ENCODE data around the gene POU2F2.
A peak's percentile ranks its signal among the peaks of the same experiment; 100 is the strongest.

POU2F2 gene

GRCh38 chr19:42134535-42135070 lies 2.4 kb upstream of the POU2F2 start:
- Histone ChIP-seq H3K4me3 (no peak overlapping the region), H3K27ac (no peak overlapping the region)
- DNase-seq (ENCODE audit: low spot score), result no peak
- TF ChIP-seq CTCF (IDR thresholded peaks at IDR 0.05), result no peak

GRCh38 chr19:42132851-42133528 lies 744 bp upstream of the POU2F2 start:
- DNase-seq (ENCODE audit: low spot score), result no peak
- H3K27ac ChIP-seq, result peak overlapping the region in 1 of 2 donors; percentile 2

GRCh38 chr19:42131149-42132029 lies 857 bp downstream of the POU2F2 start:
- H3K4me3 ChIP-seq, result peak overlapping the region; percentile 63
- DNase-seq (ENCODE audit: low spot score), result no peak
- no peak for TF ChIP-seq CTCF (IDR thresholded peaks at IDR 0.05)
- H3K27ac ChIP-seq, result no peak overlapping the region

More at GRCh38 chr19:42132851-42133528, 744 bp upstream of the POU2F2 start:
- TF ChIP-seq CTCF (IDR thresholded peaks at IDR 0.05), result peak; percentile 96
- peak overlapping the region; percentile 63 for H3K4me3 ChIP-seq

- no peak for DNase-seq (ENCODE audit: low spot score)
- H3K4me3 ChIP-seq, result peak overlapping the region; percentile 18
- peak overlapping the region in 1 of 2 donors; percentile 50 for H3K27ac ChIP-seq
- TF ChIP-seq CTCF (IDR thresholded peaks at IDR 0.05), result no peak
Observed at GRCh38 chr19:42130254-42130573, 2.0 kb downstream of the POU2F2 start.

GRCh38 chr19:42129399-42130253 lies 2.6 kb downstream of the POU2F2 start:
- Histone ChIP-seq H3K27ac (peak overlapping the region in 1 of 2 donors; percentile 50), H3K4me3 (peak overlapping the region; percentile 18)
- no peak for DNase-seq (ENCODE audit: low spot score)
- TF ChIP-seq CTCF (IDR thresholded peaks at IDR 0.05), result no peak

GRCh38 chr19:42126574-42126973 lies 5.7 kb downstream of the POU2F2 start:
- DNase-seq (ENCODE audit: low spot score), result no peak
- Histone ChIP-seq H3K27ac (no peak overlapping the region), H3K4me3 (no peak overlapping the region)
- TF ChIP-seq CTCF (IDR thresholded peaks at IDR 0.05), result no peak
